Measurements from ENCODE around the gene GARIN3. TPM values are rescaled to one million over a fixed set of nuclear protein-coding genes. Genes with fewer than 3 reads are reported as not detected.

GARIN3 gene
- total RNA-seq, 1 experiment from 2014 or later = not detected

DNA sequence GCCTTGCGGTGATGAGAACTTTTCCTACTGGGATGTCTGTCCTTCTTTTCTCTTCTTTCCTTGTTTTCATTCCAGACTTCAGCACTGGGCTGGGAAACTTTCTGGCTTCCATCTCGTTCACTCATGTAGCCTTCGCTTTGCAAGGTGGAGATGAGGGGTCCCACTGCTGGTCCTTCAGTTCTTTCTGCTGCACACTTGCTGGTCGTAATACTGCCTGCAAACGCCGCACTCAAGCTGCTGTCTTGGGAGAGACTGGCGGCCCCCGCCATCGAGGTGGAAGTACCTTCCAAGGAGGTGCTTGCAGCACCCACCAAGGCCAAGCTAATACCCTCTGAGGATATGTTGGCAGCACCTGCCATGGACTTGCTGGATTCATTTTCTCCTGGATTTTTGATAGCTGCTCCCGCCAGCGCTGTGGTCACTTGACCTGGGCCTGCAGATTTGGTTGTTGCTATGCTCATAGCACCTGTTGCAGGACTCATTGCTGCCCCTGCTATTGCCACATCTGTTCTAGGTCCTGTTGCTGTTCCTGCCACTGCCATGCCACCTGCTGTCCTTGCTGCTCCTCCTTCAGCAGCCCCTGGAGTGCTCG lies 3.0 kb downstream of the GARIN3 start:
- POLR2A ChIA-PET (ENCODE audit: low non-redundant PET) = no interaction called here
- no peak for DNase-seq (ENCODE audit: low spot score)

DNA sequence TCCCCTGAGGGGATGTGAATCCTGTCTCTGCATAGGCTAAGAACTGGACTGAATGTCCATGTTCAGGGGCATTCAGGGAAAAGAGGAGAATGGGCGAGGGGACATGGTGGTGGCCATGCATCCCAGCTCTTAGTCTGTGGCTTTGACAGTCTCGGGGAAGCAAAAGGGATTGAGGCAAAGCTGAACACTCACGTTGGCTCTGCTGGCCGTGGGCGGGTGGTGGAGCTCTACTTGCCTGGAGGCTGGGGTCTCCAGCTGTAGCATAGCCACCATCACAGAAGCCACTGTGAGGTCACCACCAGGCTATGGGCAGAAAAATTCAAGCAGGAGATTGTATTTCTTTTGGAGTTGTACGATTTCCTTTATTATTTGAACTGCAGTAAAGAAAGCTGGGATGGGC lies 4.1 kb downstream of the GARIN3 start:
- BruUV-seq (replicated peaks) = no TSS peak
- intact Hi-C loops (cut with micrococcal nuclease; ENCODE audit: unreplicated experiment) = no loop called here
- ChIA-PET POLR2A (ENCODE audit: low non-redundant PET) (no interaction called here), CTCF (no interaction called here)
- peaks cover under 1% of the 10 kb centered on the region for H3K27me3 ChIP-seq (replicated peaks; ENCODE audit: insufficient read depth, low read depth, low read length, poor library complexity)
- no peak for TF ChIP-seq EZH2 (IDR thresholded peaks at IDR 0.05; ENCODE audit: borderline replicate concordance, low read depth, low read length, poor library complexity, severe bottlenecking)
- TF ChIP-seq, protein P1, sequence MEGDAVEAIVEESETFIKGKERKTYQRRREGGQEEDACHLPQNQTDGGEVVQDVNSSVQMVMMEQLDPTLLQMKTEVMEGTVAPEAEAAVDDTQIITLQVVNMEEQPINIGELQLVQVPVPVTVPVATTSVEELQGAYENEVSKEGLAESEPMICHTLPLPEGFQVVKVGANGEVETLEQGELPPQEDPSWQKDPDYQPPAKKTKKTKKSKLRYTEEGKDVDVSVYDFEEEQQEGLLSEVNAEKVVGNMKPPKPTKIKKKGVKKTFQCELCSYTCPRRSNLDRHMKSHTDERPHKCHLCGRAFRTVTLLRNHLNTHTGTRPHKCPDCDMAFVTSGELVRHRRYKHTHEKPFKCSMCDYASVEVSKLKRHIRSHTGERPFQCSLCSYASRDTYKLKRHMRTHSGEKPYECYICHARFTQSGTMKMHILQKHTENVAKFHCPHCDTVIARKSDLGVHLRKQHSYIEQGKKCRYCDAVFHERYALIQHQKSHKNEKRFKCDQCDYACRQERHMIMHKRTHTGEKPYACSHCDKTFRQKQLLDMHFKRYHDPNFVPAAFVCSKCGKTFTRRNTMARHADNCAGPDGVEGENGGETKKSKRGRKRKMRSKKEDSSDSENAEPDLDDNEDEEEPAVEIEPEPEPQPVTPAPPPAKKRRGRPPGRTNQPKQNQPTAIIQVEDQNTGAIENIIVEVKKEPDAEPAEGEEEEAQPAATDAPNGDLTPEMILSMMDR (conservative IDR thresholded peaks at IDR 0.05; ENCODE audit: low read depth, low read length) = no peak
- H3K9me3 ChIP-seq (ENCODE audit: low read depth, low read length, poor library complexity, severe bottlenecking) = no peaks in the 10 kb centered on the region
- H3K27ac ChIP-seq (ENCODE audit: low read depth, low read length, poor library complexity, severe bottlenecking) = no peak overlapping the region
- no peak for DNase-seq (ENCODE audit: low spot score)
- H3K4me3 ChIP-seq (ENCODE audit: low read depth, low read length, poor library complexity, severe bottlenecking) = no peak overlapping the region
- H3K36me3 ChIP-seq (ENCODE audit: insufficient read depth, low read length, poor library complexity, severe bottlenecking) = no peaks in the 10 kb centered on the region
- no peaks in the 10 kb centered on the region for H3K4me1 ChIP-seq (ENCODE audit: insufficient read depth, low read length, poor library complexity, severe bottlenecking)

More for the DNA sequence above, 3.0 kb downstream of the GARIN3 start:
- no peak for TF ChIP-seq EZH2 (IDR thresholded peaks at IDR 0.05; ENCODE audit: borderline replicate concordance, low read depth, low read length, poor library complexity, severe bottlenecking)
- TF ChIP-seq, protein P1 (conservative IDR thresholded peaks at IDR 0.05; ENCODE audit: low read depth, low read length) = no peak
- Histone ChIP-seq H3K27ac (ENCODE audit: low read depth, low read length, poor library complexity, severe bottlenecking) (no peak overlapping the region), H3K36me3 (ENCODE audit: insufficient read depth, low read length, poor library complexity, severe bottlenecking) (no peaks in the 10 kb centered on the region), H3K4me1 (ENCODE audit: insufficient read depth, low read length, poor library complexity, severe bottlenecking) (no peaks in the 10 kb centered on the region), H3K27me3 (replicated peaks; ENCODE audit: insufficient read depth, low read depth, low read length, poor library complexity) (peaks cover 7% of the 10 kb centered on the region), H3K9me3 (ENCODE audit: low read depth, low read length, poor library complexity, severe bottlenecking) (no peaks in the 10 kb centered on the region), H3K4me3 (ENCODE audit: low read depth, low read length, poor library complexity, severe bottlenecking) (no peak overlapping the region)
- intact Hi-C loops (cut with micrococcal nuclease; ENCODE audit: unreplicated experiment) = no loop called here
- CTCF ChIA-PET = no interaction called here
- BruUV-seq (replicated peaks) = no TSS peak

DNA sequence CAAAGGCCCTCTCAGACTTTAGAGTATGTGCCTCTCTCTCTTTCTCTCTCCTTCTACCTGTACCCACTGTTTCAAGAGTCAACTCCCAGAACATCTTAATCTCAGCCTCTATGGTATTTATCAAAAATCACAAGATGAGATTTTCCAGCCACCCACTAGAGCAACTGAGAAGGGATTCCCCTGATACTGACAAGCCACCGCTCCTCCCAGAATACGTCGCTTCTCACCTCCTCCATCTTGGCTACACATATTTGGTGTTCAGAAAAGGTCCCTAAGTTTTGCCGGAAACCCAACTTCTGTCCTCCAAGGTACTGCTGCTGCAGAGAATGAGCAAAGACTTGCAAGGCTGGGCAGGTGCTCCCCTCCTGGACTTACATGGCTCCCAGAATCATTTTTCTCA lies 6.1 kb downstream of the GARIN3 start:
- ChIA-PET CTCF (no interaction called here), POLR2A (ENCODE audit: low non-redundant PET) (no interaction called here)
- Histone ChIP-seq H3K36me3 (ENCODE audit: insufficient read depth, low read length, poor library complexity, severe bottlenecking) (no peaks in the 10 kb centered on the region), H3K4me1 (ENCODE audit: insufficient read depth, low read length, poor library complexity, severe bottlenecking) (no peaks in the 10 kb centered on the region), H3K27me3 (replicated peaks; ENCODE audit: insufficient read depth, low read depth, low read length, poor library complexity) (no peaks in the 10 kb centered on the region), H3K4me3 (ENCODE audit: low read depth, low read length, poor library complexity, severe bottlenecking) (no peak overlapping the region), H3K9me3 (ENCODE audit: low read depth, low read length, poor library complexity, severe bottlenecking) (no peaks in the 10 kb centered on the region), H3K27ac (ENCODE audit: low read depth, low read length, poor library complexity, severe bottlenecking) (no peak overlapping the region)
- no peak for TF ChIP-seq EZH2 (IDR thresholded peaks at IDR 0.05; ENCODE audit: borderline replicate concordance, low read depth, low read length, poor library complexity, severe bottlenecking)
- TF ChIP-seq, protein P1 (conservative IDR thresholded peaks at IDR 0.05; ENCODE audit: low read depth, low read length) = no peak
- DNase-seq (ENCODE audit: low spot score) = no peak
- BruUV-seq (replicated peaks) = no TSS peak
- intact Hi-C loops (cut with micrococcal nuclease; ENCODE audit: unreplicated experiment) = no loop called here

Measured in A673 (cell line).